ENCODE results near the gene PKIG.
"Not testable (repeated sequence)": the region's sequence is repeated elsewhere in the genome, so short reads cannot be mapped to it uniquely, and the experiment has no call there.

Gene PKIG

GRCh38 chr20:44582311-44583025 lies at the start of gene PKIG:
Gene PKIG, plus strand, starts transcription at chr20:44582579. Its CDS starts 31,978 bp downstream, at chr20:44614557.
- peak; percentile 53 to 56 for DNase-seq (ENCODE audit: low read depth in 2 of 2)

GRCh38 chr20:44532981-44533331 lies 49.4 kb upstream of the PKIG start:
- no peak for DNase-seq (ENCODE audit: low read depth in 2 of 2)

GRCh38 chr20:44533928-44534327 lies 48.5 kb upstream of the PKIG start:
- DNase-seq (ENCODE audit: low read depth in 2 of 2), result no peak

GRCh38 chr20:44536175-44536574 lies 46.2 kb upstream of the PKIG start:
- DNase-seq (ENCODE audit: low read depth in 2 of 2), result no peak

GRCh38 chr20:44537993-44538392 lies 44.4 kb upstream of the PKIG start:
- no peak for DNase-seq (ENCODE audit: low read depth in 2 of 2)

GRCh38 chr20:44540834-44541233 lies 41.5 kb upstream of the PKIG start:
- DNase-seq (ENCODE audit: low read depth in 2 of 2), result no peak

GRCh38 chr20:44541992-44542391 lies 40.4 kb upstream of the PKIG start:
- no peak for DNase-seq (ENCODE audit: low read depth in 2 of 2)

- no peak for DNase-seq (ENCODE audit: low read depth in 2 of 2)
Measured at GRCh38 chr20:44542890-44543289, 39.5 kb upstream of the PKIG start.

- DNase-seq (ENCODE audit: low read depth in 2 of 2), result no peak
Measured at GRCh38 chr20:44543358-44543757, 39.0 kb upstream of the PKIG start.

GRCh38 chr20:44544263-44544662 lies 38.1 kb upstream of the PKIG start:
- DNase-seq (ENCODE audit: low read depth in 2 of 2), result no peak

GRCh38 chr20:44547419-44547818 lies 35.0 kb upstream of the PKIG start:
- DNase-seq (ENCODE audit: low read depth in 2 of 2), result no peak

- DNase-seq (ENCODE audit: low read depth in 2 of 2), result no peak
Measured at GRCh38 chr20:44549123-44549522, 33.3 kb upstream of the PKIG start.

- DNase-seq (ENCODE audit: low read depth in 2 of 2), result no peak
Measured at GRCh38 chr20:44552050-44552449, 30.3 kb upstream of the PKIG start.

GRCh38 chr20:44552568-44552949 lies 29.8 kb upstream of the PKIG start:
- no peak for DNase-seq (ENCODE audit: low read depth in 2 of 2)

- DNase-seq (ENCODE audit: low read depth in 2 of 2), result peak; percentile 80 to 83
Measured at GRCh38 chr20:44552950-44553908, 29.1 kb upstream of the PKIG start.

GRCh38 chr20:44559302-44559701 lies 23.1 kb upstream of the PKIG start:
- DNase-seq (ENCODE audit: low read depth in 2 of 2), result no peak

- no peak for DNase-seq (ENCODE audit: low read depth in 2 of 2)
Measured at GRCh38 chr20:44560229-44560628, 22.1 kb upstream of the PKIG start.

- not testable (repeated sequence) for DNase-seq (ENCODE audit: low read depth in 2 of 2)
Measured at GRCh38 chr20:44560818-44561217, 21.6 kb upstream of the PKIG start.

- no peak for DNase-seq (ENCODE audit: low read depth in 2 of 2)
Measured at GRCh38 chr20:44561876-44562275, 20.5 kb upstream of the PKIG start.

- DNase-seq (ENCODE audit: low read depth in 2 of 2), result no peak
Measured at GRCh38 chr20:44566018-44566417, 16.4 kb upstream of the PKIG start.

- no peak for DNase-seq (ENCODE audit: low read depth in 2 of 2)
Measured at GRCh38 chr20:44566811-44567210, 15.6 kb upstream of the PKIG start.

- no peak for DNase-seq (ENCODE audit: low read depth in 2 of 2)
Measured at GRCh38 chr20:44570367-44570766, 12.0 kb upstream of the PKIG start.

Data from fibroblast of skin of left quadriceps (primary cell).